ENCODE data around the gene CLMN. TPM values are rescaled to one million over a fixed set of nuclear protein-coding genes. Genes with fewer than 3 reads are reported as not detected.

Gene CLMN
- total and polyA plus RNA-seq, 2 of the 8 experiments (the other 6 are each of a cell fraction or from before 2014, with no cell fraction given): 1.6 to 8.2 TPM

DNA sequence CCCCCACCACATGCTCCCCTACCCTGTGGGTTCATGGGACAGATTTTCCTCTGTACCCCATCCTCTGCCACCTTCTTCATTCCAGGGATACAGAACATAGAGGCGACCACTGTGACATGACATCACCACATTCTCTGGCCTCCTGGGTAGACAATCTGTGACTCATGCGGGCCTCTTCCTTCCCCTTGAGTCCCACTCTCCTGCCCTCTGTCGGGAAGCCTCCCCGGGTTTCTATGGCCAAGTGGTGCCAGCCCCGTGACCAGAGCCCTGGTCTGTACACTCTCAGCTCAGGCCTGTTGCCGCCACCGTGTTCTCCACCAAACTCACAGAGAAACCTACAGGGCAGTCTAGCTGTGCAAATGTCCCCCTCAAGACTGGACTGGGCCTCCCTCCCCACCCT is 8.0 kb downstream of the CLMN start (continued):
- TF ChIP-seq, protein P1, sequence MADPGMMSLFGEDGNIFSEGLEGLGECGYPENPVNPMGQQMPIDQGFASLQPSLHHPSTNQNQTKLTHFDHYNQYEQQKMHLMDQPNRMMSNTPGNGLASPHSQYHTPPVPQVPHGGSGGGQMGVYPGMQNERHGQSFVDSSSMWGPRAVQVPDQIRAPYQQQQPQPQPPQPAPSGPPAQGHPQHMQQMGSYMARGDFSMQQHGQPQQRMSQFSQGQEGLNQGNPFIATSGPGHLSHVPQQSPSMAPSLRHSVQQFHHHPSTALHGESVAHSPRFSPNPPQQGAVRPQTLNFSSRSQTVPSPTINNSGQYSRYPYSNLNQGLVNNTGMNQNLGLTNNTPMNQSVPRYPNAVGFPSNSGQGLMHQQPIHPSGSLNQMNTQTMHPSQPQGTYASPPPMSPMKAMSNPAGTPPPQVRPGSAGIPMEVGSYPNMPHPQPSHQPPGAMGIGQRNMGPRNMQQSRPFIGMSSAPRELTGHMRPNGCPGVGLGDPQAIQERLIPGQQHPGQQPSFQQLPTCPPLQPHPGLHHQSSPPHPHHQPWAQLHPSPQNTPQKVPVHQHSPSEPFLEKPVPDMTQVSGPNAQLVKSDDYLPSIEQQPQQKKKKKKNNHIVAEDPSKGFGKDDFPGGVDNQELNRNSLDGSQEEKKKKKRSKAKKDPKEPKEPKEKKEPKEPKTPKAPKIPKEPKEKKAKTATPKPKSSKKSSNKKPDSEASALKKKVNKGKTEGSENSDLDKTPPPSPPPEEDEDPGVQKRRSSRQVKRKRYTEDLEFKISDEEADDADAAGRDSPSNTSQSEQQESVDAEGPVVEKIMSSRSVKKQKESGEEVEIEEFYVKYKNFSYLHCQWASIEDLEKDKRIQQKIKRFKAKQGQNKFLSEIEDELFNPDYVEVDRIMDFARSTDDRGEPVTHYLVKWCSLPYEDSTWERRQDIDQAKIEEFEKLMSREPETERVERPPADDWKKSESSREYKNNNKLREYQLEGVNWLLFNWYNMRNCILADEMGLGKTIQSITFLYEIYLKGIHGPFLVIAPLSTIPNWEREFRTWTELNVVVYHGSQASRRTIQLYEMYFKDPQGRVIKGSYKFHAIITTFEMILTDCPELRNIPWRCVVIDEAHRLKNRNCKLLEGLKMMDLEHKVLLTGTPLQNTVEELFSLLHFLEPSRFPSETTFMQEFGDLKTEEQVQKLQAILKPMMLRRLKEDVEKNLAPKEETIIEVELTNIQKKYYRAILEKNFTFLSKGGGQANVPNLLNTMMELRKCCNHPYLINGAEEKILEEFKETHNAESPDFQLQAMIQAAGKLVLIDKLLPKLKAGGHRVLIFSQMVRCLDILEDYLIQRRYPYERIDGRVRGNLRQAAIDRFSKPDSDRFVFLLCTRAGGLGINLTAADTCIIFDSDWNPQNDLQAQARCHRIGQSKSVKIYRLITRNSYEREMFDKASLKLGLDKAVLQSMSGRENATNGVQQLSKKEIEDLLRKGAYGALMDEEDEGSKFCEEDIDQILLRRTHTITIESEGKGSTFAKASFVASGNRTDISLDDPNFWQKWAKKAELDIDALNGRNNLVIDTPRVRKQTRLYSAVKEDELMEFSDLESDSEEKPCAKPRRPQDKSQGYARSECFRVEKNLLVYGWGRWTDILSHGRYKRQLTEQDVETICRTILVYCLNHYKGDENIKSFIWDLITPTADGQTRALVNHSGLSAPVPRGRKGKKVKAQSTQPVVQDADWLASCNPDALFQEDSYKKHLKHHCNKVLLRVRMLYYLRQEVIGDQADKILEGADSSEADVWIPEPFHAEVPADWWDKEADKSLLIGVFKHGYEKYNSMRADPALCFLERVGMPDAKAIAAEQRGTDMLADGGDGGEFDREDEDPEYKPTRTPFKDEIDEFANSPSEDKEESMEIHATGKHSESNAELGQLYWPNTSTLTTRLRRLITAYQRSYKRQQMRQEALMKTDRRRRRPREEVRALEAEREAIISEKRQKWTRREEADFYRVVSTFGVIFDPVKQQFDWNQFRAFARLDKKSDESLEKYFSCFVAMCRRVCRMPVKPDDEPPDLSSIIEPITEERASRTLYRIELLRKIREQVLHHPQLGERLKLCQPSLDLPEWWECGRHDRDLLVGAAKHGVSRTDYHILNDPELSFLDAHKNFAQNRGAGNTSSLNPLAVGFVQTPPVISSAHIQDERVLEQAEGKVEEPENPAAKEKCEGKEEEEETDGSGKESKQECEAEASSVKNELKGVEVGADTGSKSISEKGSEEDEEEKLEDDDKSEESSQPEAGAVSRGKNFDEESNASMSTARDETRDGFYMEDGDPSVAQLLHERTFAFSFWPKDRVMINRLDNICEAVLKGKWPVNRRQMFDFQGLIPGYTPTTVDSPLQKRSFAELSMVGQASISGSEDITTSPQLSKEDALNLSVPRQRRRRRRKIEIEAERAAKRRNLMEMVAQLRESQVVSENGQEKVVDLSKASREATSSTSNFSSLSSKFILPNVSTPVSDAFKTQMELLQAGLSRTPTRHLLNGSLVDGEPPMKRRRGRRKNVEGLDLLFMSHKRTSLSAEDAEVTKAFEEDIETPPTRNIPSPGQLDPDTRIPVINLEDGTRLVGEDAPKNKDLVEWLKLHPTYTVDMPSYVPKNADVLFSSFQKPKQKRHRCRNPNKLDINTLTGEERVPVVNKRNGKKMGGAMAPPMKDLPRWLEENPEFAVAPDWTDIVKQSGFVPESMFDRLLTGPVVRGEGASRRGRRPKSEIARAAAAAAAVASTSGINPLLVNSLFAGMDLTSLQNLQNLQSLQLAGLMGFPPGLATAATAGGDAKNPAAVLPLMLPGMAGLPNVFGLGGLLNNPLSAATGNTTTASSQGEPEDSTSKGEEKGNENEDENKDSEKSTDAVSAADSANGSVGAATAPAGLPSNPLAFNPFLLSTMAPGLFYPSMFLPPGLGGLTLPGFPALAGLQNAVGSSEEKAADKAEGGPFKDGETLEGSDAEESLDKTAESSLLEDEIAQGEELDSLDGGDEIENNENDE (IDR thresholded peaks at IDR 0.05; ENCODE audit: insufficient replicate concordance, low read length): no peak
- TF ChIP-seq KDM4A (IDR thresholded peaks at IDR 0.05; ENCODE audit: low read depth, low read length, severe bottlenecking) (no peak), POLR2A (IDR thresholded peaks at IDR 0.05; ENCODE audit: control extremely low read depth in 1 of 2, low read depth in 2 of 2, low read length in 2 of 2) (no peak), POLR2AphosphoS5 (IDR thresholded peaks at IDR 0.05; ENCODE audit: low read depth, low read length) (no peak), NANOG (IDR thresholded peaks at IDR 0.05; ENCODE audit: insufficient read depth, low read depth, low read length, poor library complexity, severe bottlenecking) (no peak), CHD2 (IDR thresholded peaks at IDR 0.05; ENCODE audit: low read length) (no peak), SAP30 (IDR thresholded peaks at IDR 0.05; ENCODE audit: insufficient read depth, insufficient replicate concordance, low read length) (no peak), CHD1 (IDR thresholded peaks at IDR 0.05; ENCODE audit: low read depth, low read length) (no peak), ZNF274 (IDR thresholded peaks at IDR 0.05; ENCODE audit: borderline replicate concordance, extremely low read depth, low read length) (no peak), CTBP2 (IDR thresholded peaks at IDR 0.05; ENCODE audit: borderline replicate concordance, insufficient read depth, insufficient read length, low read length) (no peak)
- TF ChIP-seq, protein P2, sequence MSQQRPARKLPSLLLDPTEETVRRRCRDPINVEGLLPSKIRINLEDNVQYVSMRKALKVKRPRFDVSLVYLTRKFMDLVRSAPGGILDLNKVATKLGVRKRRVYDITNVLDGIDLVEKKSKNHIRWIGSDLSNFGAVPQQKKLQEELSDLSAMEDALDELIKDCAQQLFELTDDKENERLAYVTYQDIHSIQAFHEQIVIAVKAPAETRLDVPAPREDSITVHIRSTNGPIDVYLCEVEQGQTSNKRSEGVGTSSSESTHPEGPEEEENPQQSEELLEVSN (IDR thresholded peaks at IDR 0.05): no peak

Data from H1 (cell line).